Measurements from ENCODE around the gene VSTM4.

Gene VSTM4

GRCh38 chr10:49070701-49071100, 44.6 kb downstream of the VSTM4 start:
- no peak for DNase-seq (ENCODE audit: low spot score)

GRCh38 chr10:49068672-49069217, 46.6 kb downstream of the VSTM4 start:
- DNase-seq (ENCODE audit: low spot score): no peak

GRCh38 chr10:49068209-49068608, 47.1 kb downstream of the VSTM4 start:
- DNase-seq (ENCODE audit: low spot score): no peak

GRCh38 chr10:49066944-49067730, 48.2 kb downstream of the VSTM4 start:
- DNase-seq (ENCODE audit: low spot score): no peak

GRCh38 chr10:49062229-49062628, 53.1 kb downstream of the VSTM4 start:
- no peak for DNase-seq (ENCODE audit: low spot score)

GRCh38 chr10:49061667-49062066, 53.7 kb downstream of the VSTM4 start:
- no peak for DNase-seq (ENCODE audit: low spot score)

GRCh38 chr10:49058463-49059255, 56.7 kb downstream of the VSTM4 start:
- peak; percentile 53 for DNase-seq (ENCODE audit: low spot score)

GRCh38 chr10:49057231-49057880, 58.0 kb downstream of the VSTM4 start:
- DNase-seq (ENCODE audit: low spot score): no peak

- peak; percentile 48 for DNase-seq (ENCODE audit: low spot score)
Observed at GRCh38 chr10:49056356-49056755, 59.0 kb downstream of the VSTM4 start.

GRCh38 chr10:49055221-49055849, 60.0 kb downstream of the VSTM4 start:
- DNase-seq (ENCODE audit: low spot score): peak; percentile 47

- no peak for DNase-seq (ENCODE audit: low spot score)
Observed at GRCh38 chr10:49054753-49055152, 60.6 kb downstream of the VSTM4 start.

GRCh38 chr10:49053998-49054692, 61.2 kb downstream of the VSTM4 start:
- no peak for DNase-seq (ENCODE audit: low spot score)

- DNase-seq (ENCODE audit: low spot score): no peak
Observed at GRCh38 chr10:49053053-49053997, 62.0 kb downstream of the VSTM4 start.

GRCh38 chr10:49052069-49052468, 63.3 kb downstream of the VSTM4 start:
- no peak for DNase-seq (ENCODE audit: low spot score)

- DNase-seq (ENCODE audit: low spot score): no peak
Observed at GRCh38 chr10:49050906-49051305, 64.4 kb downstream of the VSTM4 start.

- no peak for DNase-seq (ENCODE audit: low spot score)
Observed at GRCh38 chr10:49050366-49050765, 65.0 kb downstream of the VSTM4 start.

GRCh38 chr10:49049660-49050059, 65.7 kb downstream of the VSTM4 start:
- no peak for DNase-seq (ENCODE audit: low spot score)

- no peak for DNase-seq (ENCODE audit: low spot score)
Observed at GRCh38 chr10:49047128-49047639, 68.1 kb downstream of the VSTM4 start.

GRCh38 chr10:49044293-49045193, 70.8 kb downstream of the VSTM4 start:
- DNase-seq (ENCODE audit: low spot score): no peak
